Pons (tissue), 1 donor: ENCODE results near the gene HTR1B.

Source experiments
- DNase-seq: peaks from one replicate; pipeline ENCODE4 v3.0.0-alpha.2; 2016; ENCODE audit warnings: low spot score

The HTR1B gene

GRCh38 chr6:77463308-77463860, at the start of gene HTR1B:
TSS of gene HTR1B (minus strand) at chr6:77463491. CDS start at chr6:77463403, 88 bp downstream.
- no peak for DNase-seq

- DNase-seq, result no peak
Measured at GRCh38 chr6:77512554-77512953, 49.3 kb upstream of the HTR1B start.

GRCh38 chr6:77511860-77512259, 48.6 kb upstream of the HTR1B start:
- no peak for DNase-seq

- DNase-seq, result no peak
Measured at GRCh38 chr6:77502981-77503380, 39.7 kb upstream of the HTR1B start.

GRCh38 chr6:77492530-77492929, 29.2 kb upstream of the HTR1B start:
- no peak for DNase-seq

- DNase-seq, result no peak
Measured at GRCh38 chr6:77487808-77488425, 24.6 kb upstream of the HTR1B start.

GRCh38 chr6:77482981-77483380, 19.7 kb upstream of the HTR1B start:
- no peak for DNase-seq

- DNase-seq, result no peak
Measured at GRCh38 chr6:77474973-77475372, 11.7 kb upstream of the HTR1B start.

- DNase-seq, result no peak
Measured at GRCh38 chr6:77474286-77474956, 11.1 kb upstream of the HTR1B start.

- DNase-seq, result no peak
Measured at GRCh38 chr6:77470983-77471382, 7.7 kb upstream of the HTR1B start.

GRCh38 chr6:77468939-77469338, 5.6 kb upstream of the HTR1B start:
- DNase-seq, result no peak

GRCh38 chr6:77466451-77467437, 3.5 kb upstream of the HTR1B start:
- DNase-seq, result no peak

- peak; percentile 42 for DNase-seq
Measured at GRCh38 chr6:77466055-77466450, 2.8 kb upstream of the HTR1B start.

- DNase-seq, result no peak
Measured at GRCh38 chr6:77464495-77464867, 1.2 kb upstream of the HTR1B start.

GRCh38 chr6:77463861-77464494, 687 bp upstream of the HTR1B start:
- no peak for DNase-seq

- DNase-seq, result no peak
Measured at GRCh38 chr6:77462359-77463307, 658 bp downstream of the HTR1B start.

GRCh38 chr6:77461796-77462195, 1.5 kb downstream of the HTR1B start:
- DNase-seq, result no peak

- no peak for DNase-seq
Measured at GRCh38 chr6:77458421-77458820, 4.9 kb downstream of the HTR1B start.

GRCh38 chr6:77457720-77458349, 5.5 kb downstream of the HTR1B start:
- peak; percentile 52 for DNase-seq

- no peak for DNase-seq
Measured at GRCh38 chr6:77456531-77457248, 6.6 kb downstream of the HTR1B start.
